GM18873 (cell line): ENCODE measurements around the gene CLCN1.

Source experiments
- ATAC-seq: cut with Tn5 transposase; IDR thresholded peaks from one replicate; pipeline ENCODE4 v1.9.1; 2021; ENCODE audit warnings: mild to moderate bottlenecking, moderate library complexity, moderate number of reproducible peaks; ENCODE audit not compliant: unreplicated experiment, low FRiP score

The CLCN1 gene

DNA sequence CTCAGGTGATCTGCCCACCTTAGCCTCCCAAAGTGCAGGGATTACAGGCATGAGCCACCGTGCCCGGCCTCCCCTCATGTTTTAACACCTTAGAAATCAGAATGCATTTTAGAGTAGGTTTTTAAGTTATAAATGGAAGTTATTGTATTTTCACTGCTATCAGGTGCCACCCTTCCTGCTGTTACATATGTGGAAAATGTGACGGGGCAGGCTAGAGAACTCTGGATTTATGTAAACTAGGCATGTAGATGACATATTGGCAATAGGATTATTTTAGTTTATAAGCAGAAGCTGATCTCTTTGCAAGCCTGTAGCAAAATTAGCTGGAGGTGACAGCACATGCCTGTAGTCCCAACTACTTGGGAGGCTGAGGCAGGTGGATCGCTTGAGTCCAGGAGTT is 25.6 kb upstream of the CLCN1 start:
- ATAC-seq, result no peak

DNA sequence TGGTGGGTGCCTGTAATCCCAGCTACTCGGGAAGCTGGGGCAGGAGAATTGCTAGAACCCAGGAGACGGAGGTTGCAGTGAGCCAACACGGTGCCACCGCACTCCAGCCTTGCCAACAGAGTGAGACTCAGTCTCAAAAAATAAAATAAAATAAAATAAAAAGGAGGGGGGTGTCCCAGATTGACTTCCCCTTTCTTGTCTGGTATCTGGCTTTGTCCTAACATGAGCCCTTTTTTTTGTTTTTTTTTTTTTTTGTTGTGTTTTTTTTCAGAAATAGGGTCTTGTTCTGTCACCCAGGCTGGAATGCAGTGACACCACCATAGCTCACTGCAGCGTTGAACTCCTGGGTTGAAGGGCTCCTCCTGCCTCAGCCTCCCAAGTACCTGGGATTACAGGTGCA is 23.0 kb upstream of the CLCN1 start:
- ATAC-seq, result no peak

DNA sequence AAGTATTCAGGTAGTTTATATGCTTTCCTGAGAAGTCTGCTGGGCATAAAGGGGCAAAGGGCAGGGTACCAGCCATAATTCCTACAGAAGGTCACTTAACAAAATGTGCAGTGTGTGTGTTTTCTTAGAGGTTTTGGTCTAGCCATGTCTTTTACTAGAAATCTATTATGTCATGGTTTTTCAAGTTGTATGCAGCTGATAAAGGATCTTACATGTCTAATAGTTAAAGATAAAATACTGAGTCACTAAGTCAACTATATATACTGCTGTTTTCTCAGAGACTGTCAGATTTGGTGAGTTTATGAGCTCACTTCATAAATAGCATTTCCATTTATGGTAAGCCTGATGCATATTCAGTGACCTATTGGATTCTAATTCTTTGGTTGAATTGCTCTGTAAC is 20.0 kb upstream of the CLCN1 start:
- ATAC-seq, result no peak

DNA sequence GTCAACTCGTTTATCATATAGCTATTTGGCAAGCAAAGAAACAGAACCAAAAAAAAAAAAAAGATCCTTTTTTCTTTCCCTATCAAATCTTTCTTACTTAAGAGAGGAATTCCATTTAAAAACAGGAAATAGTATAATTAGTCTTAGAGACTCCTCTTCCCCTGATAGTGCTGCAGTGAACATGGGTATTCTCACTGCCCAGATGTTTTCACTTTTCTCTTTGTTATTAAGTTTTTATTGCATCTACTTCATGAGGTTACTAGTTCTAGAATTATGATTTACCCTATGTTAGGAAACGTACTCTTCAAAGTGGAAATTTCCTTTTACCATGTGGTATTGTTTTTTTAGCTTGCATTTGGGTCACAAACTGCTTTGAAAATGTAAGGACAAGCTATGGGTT is 19.2 kb upstream of the CLCN1 start:
- ATAC-seq, result no peak

DNA sequence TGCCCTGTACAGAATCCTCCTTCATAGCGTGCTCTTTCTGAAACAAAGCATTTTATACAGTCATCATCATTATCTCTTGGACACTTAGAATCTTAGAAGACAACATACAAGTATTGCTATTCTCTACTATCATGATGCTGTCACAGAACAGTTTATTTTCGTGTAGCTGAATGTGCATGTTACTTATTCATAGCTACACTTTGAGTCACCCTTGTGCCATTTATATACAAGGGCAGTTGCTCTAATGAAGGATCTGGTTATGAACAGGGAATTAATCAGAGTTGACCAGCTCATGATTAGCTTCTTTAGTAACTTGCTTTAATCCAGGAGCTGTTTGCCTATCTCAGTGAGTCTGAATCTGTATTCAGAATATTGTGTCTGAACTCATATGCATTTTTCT is 16.6 kb upstream of the CLCN1 start:
- no peak for ATAC-seq

DNA sequence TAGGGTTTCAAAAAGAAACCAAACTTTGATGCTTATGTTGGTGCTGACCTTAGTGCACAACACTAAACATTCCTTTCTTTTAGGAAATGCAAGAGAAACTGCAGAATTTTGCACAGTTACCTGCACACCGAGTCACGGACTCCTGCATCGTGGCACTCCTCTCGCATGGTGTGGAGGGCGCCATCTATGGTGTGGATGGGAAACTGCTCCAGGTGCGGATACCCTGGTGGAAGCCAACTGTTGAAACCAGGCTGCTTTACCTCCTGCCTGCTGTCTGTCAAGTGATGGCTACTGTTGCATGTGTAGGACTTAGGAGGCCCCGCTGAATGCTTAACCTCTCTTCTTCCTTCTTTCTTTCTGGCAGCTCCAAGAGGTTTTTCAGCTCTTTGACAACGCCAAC is 16.1 kb upstream of the CLCN1 start:
- ATAC-seq, result no peak

DNA sequence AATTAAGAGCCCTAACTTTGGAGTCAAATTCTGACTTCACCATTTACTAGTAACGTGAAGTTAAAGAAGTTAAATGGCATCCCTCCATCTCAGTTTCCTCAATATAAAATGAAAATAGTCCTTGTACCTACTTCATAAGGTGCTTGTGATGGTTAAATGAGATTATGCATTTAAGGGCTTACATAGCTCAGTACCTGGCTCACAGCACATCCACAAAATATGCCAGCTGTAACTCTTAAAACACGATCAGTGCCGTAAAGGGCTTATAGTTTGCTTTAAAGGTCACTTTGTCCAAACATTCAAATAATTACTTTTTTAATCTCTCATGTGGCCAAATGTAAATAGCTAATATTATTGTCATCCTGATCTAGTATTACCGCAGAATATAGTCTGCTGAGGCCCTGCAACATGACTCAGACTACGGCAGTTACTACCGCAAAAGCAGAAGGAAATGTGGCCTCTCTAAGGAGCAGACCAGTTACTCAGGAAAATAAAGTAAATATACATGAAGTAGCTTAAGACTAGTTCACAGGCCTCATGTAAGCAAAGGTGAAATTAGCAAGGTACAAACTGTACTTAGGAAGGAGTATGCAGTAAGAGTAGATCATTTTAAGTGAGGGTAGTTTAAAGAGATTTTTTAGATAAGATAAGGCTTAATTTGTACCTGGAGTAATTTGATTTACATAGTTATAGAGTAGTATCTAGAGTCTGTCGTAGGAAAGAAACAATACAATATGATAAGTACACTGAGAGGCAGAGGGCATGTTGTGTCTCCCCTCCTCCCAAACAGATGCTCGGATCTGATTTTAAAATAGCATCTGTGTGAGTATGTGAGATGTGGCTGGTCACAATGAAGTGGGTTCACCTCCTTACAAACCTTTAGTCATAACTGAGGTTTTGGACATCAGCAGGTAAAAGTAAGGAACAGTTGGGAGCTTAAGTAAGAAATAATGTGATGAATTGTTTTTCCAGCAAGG is 14.7 kb upstream of the CLCN1 start:
- ATAC-seq, result no peak

DNA sequence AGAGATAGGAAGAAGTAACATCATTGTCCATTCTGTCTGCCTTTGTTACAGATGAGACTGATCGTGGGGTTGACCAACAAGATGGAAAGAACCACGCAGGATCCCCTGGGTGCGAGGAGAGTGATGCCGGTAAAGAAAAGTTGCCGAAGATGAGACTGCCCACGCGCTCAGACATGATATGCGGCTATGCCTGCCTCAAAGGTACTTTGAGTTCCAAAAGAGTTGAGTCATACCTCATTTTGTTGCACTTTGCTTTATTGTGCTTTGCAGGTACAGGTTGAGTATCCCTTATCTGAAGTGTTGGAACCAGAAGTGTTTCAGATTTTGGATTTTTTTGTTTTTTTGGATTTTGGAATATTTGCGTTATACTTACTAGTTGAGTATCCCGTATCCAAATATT is 12.2 kb upstream of the CLCN1 start:
- ATAC-seq, result no peak

DNA sequence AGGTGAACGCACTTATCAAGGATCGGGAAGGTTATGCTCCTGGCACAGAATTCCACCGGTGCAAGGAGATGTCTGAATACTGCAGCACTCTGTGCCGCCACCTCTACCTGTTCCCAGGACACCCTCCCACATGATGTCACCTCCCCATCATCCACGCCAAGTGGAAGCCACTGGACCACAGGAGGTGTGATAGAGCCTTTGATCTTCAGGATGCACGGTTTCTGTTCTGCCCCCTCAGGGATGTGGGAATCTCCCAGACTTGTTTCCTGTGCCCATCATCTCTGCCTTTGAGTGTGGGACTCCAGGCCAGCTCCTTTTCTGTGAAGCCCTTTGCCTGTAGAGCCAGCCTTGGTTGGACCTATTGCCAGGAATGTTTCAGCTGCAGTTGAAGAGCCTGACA is 11.0 kb upstream of the CLCN1 start:
- ATAC-seq, result no peak

DNA sequence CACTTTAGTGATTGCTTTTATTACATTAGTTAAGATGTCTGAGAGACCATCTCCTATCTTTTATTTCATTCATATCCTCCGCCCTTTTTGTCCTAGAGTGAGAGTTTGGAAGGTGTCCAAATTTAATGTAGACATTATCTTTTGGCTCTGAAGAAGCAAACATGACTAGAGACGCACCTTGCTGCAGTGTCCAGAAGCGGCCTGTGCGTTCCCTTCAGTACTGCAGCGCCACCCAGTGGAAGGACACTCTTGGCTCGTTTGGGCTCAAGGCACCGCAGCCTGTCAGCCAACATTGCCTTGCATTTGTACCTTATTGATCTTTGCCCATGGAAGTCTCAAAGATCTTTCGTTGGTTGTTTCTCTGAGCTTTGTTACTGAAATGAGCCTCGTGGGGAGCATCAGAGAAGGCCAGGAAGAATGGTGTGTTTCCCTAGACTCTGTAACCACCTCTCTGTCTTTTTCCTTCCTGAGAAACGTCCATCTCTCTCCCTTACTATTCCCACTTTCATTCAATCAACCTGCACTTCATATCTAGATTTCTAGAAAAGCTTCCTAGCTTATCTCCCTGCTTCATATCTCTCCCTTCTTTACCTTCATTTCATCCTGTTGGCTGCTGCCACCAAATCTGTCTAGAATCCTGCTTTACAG is 10.4 kb upstream of the CLCN1 start:
- ATAC-seq, result no peak

DNA sequence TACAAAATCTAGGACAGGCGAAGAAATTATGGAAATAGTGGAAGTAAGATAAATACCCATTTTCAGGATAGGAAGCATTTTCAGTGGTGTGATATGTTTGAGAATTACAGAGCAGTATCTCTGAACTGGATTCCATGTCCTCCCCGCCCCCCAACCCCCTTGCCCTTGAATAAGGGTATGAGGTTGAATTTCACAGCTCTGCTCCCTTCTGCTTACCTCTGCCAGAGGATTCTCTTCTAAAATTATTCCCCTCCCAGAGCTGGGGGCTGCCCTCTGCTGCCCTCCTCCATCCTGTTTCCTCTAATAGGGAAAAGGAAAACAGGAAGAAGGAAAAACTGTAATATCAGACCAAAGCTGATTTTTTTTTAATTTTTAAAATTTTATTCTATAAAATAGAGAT is 7.3 kb upstream of the CLCN1 start:
- ATAC-seq, result no peak

DNA sequence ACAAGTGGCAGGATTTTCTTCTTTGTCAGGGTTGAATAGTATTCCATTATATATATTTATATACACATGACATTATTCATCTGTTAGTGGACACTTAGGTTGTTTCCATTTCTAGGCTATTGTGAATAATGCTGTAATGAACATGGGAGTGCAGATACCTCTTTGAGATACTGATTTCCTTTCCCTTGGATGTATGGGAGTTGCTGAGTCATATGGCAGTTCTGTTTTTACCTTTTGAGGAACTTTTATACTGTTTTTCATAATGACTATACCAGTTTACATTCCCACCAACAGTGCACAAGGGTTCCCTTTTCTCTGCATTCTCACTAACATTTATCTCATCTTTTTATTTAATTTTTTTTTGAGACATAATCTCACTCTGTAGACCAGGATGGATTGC is 1.8 kb upstream of the CLCN1 start:
- ATAC-seq, result no peak

DNA sequence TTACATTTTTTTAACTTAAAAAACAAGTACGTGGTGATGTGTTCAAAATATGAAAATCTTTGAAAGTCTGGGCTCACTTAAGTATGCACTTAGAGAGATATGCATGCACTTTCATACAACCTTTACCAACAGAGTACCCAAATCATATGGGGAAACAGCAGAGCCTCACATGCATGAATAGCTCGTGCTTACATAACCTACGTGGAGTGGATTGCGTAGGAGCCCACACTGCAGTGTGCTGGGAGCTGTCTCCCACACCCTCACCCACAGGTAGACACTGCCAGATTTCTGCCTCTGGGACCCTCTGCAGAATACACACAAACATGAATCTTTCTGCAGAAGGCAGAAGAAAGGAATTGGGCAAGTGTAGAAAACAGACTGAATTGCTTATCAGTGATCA is 581 bp downstream of the CLCN1 start:
- ATAC-seq, result no peak

DNA sequence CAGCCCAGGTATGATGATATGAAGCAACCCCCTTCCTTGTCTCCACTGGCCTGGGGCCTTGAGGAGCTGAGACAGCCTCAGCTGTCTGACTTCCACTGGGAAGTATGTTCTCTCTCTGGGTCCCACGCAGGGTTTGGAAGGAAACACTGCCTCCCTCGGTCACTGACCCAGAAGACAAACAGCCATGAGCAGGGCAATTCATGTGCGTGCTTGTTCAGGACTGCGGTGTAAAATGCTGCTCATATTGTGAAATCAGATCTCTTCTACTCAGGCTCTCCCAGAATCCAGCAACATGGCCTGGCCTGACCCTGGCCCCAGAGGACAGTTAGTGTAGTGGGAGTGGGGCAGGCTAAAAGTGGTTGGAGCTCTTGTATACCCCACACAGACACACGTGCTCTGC is 2.8 kb downstream of the CLCN1 start:
- ATAC-seq, result no peak

DNA sequence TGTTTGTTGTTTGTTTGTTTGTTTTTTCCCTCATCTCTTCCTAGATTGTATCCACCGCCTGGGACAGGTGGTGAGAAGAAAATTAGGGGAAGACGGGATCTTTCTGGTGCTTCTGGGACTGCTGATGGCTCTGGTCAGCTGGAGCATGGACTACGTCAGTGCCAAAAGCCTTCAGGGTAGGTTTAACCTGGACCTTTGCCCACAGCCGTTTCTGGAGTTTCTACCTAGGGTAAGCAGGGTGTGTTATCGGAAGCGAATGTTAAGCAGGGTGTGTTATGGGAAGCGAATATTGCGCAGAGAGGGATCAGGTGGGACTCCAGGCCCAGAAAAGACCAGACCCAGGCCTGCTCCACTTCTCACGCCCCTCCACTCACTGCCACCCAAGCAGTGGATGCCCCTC is 4.7 kb downstream of the CLCN1 start:
- ATAC-seq, result no peak

DNA sequence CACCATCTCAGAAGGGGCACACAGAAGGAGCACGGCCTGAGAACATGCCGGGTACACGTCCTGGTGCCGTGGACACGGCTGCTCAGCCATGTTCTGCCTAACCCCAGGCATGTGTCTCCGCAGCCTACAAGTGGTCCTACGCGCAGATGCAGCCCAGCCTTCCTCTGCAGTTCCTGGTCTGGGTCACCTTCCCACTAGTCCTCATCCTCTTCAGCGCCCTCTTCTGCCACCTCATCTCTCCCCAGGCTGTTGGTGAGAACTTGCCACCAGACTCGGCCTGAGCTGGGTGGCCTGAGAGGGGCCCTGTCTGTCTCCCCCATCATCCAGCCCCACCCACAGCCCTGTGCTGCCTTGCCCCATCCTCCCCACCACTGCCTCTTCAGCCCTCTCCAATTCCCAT is 5.3 kb downstream of the CLCN1 start:
- ATAC-seq, result no peak

DNA sequence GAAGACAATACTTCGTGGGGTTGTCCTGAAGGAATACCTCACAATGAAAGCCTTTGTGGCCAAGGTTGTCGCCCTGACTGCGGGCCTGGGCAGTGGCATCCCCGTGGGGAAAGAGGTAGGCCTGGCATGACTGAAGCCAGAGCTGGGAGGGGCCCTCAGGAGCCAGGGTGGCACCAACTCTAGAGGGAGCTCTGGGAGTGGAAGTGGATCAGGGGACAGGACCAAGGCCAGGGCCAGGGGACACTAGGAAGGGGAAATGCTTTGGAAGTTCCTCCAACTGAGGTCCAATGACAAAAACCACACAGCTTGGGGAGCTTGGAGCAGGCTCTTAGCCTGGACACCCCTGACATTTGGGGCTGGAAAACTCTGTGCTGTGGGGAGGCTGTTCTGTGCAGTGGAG is 5.8 kb downstream of the CLCN1 start:
- no peak for ATAC-seq

DNA sequence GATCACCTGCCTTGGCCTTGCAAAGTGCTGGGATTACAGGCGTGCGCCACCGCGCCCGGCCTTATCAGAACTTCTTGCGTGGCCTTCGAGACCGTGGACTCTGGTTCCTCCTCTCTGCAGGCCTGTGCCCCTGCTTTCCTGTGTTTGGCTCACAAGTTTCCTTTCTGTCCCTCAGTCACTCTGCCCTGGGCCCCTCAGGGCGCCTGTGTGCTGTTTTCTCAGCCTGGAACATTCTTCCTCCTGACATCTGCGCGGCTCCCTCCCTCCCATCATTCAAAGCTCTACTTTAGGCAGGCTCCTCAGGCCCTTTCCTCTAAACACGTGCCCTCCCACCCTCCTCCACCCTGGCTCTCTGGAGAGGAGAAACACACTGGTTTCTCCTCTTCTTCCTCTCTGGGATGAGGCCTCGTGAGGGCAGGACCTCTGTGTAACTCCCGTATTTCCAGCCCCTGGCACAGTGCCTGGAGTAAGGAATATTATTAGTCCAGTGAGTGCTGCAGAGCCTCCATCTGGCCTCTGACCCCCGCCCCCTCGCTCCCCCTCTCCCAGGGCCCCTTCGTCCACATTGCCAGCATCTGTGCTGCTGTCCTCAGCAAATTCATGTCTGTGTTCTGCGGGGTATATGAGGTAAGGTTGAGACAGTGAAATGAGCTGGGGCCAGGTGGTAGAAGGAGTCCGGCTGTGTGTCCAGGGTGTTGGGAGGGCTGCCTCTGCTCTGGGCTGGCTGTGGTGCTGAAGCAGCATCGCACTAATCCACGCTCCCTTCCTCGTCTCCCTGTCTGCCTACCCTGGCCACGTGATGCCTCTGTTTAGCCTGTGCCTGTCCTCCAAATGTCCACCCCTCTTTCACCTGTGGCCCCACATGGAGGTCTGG is 7.1 kb downstream of the CLCN1 start:
- ATAC-seq, result no peak

DNA sequence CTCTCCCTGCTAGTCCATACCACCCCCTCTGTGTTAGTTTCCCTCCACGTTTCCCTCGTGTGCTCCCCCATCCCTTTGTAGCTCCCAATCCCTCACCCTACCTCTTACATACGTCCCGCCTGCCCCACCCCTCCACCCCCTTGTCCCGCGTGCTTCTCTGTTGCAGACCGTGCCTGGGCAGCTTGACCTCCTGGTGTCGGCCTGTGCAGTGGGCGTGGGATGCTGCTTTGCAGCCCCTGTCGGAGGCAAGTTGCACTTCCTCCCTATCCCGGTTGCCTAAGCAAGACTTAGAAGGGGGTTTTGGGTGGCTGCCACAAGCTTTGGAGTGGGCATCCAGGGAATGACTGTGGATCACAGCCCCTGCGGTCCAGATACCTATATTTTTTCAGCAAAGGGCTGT is 7.7 kb downstream of the CLCN1 start:
- no peak for ATAC-seq

DNA sequence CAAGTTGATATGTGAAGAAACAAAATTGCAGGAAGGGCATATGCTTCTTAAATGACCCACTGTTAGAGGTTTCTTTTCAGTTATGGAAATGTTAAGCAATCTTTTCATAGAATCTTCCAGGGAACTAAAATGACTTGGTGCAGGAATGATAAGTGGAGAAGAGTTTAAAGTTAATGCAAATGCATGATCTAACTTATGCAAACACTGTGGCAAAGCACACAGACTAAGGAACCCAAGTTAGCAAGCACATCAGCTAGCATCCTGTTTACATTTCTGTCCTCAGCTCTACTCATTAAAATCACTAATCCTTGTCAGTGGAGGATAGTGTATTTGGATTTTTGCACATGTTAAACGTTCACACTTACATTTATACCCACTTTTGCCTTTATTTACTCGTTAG is 9.3 kb downstream of the CLCN1 start:
- ATAC-seq, result peak; percentile 63

DNA sequence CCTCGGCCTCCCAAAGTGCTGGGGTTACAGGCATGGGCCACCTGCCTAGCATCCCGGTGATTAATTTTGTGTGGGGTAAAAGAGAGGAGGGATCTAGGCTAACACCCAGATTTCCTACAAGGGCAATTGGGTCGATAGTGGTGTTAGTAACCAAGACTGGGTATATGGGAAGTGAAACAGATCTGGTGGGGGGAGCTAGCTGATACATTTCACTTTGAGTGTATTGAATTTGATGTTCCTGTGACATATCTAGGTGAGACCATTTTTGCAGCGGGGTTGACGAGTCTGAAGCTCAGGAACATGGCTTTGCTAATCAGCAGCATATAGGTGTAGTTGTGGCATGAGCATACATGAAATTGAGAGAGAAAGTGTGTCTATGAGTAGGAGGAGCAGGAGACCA is 12.0 kb downstream of the CLCN1 start:
- ATAC-seq, result peak; percentile 61
